GDM1 (cell line): Measurements from ENCODE around the gene NEFH.
"Not testable (repeated sequence)": the region's sequence is repeated elsewhere in the genome, so short reads cannot be mapped to it uniquely, and the experiment has no call there.

Experiments used
- DNase-seq: peaks from one replicate; lab custom pipeline; 2025; lab: John Stamatoyannopoulos, UW

The NEFH gene, protein sequence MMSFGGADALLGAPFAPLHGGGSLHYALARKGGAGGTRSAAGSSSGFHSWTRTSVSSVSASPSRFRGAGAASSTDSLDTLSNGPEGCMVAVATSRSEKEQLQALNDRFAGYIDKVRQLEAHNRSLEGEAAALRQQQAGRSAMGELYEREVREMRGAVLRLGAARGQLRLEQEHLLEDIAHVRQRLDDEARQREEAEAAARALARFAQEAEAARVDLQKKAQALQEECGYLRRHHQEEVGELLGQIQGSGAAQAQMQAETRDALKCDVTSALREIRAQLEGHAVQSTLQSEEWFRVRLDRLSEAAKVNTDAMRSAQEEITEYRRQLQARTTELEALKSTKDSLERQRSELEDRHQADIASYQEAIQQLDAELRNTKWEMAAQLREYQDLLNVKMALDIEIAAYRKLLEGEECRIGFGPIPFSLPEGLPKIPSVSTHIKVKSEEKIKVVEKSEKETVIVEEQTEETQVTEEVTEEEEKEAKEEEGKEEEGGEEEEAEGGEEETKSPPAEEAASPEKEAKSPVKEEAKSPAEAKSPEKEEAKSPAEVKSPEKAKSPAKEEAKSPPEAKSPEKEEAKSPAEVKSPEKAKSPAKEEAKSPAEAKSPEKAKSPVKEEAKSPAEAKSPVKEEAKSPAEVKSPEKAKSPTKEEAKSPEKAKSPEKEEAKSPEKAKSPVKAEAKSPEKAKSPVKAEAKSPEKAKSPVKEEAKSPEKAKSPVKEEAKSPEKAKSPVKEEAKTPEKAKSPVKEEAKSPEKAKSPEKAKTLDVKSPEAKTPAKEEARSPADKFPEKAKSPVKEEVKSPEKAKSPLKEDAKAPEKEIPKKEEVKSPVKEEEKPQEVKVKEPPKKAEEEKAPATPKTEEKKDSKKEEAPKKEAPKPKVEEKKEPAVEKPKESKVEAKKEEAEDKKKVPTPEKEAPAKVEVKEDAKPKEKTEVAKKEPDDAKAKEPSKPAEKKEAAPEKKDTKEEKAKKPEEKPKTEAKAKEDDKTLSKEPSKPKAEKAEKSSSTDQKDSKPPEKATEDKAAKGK

DNA sequence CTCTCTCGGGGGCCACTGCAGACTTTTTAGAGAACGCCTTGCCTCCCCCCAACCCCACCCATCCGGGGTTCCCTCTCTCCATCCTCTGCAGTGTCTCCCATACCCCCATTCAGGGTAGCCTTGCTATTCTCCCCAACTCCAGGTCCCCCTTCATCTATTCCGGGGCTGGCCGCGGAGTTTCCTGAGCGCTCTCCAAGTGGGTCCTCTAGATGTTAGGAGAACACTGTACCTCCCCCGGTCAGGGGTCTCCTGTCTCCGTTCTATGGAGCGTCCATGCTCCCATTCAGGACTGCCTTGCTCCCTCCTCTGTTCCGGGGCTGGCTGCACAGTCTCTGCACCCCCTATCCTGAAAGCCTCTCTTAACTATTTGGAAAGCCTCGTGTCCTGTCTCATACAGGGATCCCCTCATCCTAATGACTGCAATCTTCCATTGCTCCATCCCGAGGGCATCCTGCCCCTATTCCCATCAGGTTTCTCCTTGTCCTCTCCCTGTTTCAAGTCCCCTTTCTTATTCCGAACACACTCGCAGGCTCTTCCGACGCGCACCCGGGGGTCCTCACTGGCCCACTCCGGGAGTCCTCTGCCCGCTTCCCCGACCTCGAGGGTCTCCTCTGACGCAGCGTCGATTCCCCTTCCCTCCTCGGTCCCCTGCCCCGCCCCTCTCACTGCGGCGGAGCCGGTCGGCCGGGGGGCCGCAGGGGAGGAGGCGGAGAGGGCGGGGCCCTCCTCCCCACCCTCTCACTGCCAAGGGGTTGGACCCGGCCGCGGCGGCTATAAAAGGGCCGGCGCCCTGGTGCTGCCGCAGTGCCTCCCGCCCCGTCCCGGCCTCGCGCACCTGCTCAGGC is at the start of gene NEFH:
TSS of gene NEFH (plus strand) at position 802 of the 845 bp plus-strand sequence. CDS start 45 bp downstream, outside the sequence.
- DNase-seq: no peak

- DNase-seq: no peak
Observed at GRCh38 chr22:29431986-29432385, 48.0 kb upstream of the NEFH start.

GRCh38 chr22:29433856-29434255 is 46.2 kb upstream of the NEFH start:
- no peak for DNase-seq

- no peak for DNase-seq
Observed at GRCh38 chr22:29434288-29434687, 45.7 kb upstream of the NEFH start.

DNA sequence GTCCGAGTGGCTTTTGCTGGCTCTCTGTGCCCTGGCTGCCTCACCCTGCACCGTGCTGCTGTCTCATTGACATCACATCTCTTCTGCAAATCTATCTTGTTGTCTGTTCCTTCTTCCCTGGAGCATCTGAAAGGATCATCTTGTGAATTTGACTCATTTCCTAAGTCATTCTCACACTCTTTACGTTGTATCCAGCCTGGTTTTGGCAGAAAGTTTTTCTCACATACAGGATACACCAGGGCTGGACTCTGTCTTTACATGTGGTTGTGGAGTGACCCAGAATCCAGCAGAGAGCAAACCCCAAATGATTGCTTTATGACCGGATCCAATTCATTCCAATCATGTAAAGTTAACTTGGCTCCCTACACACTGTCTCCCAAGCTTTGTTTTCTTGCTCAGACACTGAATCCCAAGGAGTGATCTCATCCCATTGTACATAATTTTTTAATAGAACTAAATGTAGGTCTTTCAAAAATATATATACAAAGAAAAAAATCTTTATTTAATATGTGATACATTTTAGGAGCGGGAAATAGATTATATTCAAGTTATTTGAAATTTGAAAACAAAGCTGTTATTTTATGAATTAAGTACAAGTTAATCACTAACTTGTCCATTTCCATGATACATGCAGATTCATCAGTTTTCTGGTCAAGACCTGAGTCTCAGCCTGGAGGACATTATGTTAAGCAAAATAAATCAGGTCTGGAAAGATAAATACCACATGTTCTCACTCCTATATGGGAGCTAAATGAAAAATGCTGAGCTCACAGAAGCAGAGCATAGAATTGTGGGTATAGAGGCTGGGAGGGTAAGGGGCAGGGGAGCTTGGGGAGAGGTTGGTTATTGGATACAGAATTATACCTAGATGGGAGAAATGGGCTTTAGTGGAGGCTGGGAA is 44.5 kb upstream of the NEFH start:
- no peak for DNase-seq

DNA sequence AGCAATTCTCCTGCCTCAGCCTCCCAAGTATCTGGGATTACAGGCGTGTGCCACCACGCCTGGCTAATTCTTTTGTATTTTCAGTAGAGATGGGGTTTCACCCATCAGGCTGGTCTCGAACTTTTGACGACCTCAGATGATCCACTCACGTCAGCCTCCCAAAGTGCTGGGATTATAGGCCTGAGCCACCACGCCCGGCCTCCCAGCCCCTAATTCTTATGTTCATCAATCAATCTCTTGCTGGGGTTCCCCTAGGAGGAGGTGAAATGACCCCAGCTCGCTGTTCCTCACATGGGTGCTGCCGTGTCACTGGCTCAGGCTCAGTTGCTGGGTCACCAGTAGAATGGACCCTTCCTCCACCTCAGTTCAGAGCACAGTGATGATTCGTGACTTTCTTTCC is 41.7 kb upstream of the NEFH start, which contains the start of gene RFPL1:
TSS of gene RFPL1 (plus strand) at position 301 of the 400 bp plus-strand sequence.
- DNase-seq: not testable (repeated sequence)

- DNase-seq: no peak
Observed at GRCh38 chr22:29442976-29443375, 37.0 kb upstream of the NEFH start.

- no peak for DNase-seq
Observed at GRCh38 chr22:29443452-29443851, 36.6 kb upstream of the NEFH start.

DNA sequence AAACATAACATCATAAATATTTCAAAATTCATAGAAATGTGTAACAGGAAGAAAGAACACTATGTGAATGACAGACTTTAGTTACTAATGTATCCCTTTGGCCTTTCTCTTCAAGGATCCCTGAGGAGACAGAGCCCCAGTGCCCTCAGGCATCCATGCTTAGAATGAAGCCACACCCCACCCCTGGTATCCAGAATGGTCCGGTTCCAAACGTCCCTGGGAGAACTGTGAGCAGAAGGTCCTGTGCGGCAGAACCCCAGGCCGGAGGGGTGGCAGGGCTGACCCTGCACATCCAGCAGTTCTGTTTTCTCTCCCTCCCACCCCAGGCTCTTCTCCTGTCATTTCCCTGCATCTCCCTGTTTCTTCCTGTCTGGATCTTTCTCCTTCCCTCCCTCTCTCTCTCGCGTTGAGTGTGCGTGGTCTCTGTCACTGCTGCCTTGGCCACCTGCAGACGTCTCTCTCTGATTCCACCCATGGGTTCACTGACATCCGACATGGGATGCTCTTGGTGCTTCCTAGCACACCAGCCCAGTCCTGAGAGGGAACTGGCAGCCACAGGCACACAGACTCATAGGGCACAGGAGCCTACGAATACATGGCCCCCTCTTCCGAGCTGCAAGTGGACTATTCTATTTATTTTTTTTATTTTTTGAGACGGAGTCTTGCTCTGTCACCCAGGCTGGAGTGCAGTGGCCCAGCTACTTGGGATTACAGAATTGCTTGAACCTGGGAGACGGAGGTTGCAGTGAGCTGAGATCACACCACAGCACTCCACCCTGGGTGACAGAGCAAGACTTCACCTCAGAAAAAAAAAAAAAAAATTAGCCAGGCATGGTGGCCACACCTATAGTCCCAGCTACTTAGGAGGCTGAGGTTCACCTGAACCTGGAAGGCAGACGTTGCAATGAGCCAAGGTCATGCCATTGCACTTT is 35.9 kb upstream of the NEFH start:
- no peak for DNase-seq

GRCh38 chr22:29445508-29445907 is 34.5 kb upstream of the NEFH start:
- DNase-seq: no peak

DNA sequence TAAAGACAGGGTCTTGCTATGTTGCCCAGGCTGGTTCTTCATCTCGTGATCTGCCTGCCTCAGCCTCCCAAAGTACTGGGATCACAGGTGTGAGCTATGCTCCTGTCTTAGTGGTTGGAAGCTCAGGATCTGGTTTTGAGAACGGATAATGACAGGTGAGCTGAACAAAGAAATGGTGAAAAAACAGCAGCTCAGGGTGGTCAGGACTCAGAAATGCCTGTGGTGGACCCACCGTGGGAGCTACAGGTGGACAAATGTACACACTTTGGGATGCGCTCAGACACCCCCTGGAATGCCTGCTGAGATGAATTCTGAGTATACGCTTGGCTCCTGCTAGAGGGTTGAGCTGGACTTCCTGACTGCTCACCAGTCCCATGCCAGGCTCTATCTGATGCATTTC is 32.1 kb upstream of the NEFH start:
- DNase-seq: no peak

DNA sequence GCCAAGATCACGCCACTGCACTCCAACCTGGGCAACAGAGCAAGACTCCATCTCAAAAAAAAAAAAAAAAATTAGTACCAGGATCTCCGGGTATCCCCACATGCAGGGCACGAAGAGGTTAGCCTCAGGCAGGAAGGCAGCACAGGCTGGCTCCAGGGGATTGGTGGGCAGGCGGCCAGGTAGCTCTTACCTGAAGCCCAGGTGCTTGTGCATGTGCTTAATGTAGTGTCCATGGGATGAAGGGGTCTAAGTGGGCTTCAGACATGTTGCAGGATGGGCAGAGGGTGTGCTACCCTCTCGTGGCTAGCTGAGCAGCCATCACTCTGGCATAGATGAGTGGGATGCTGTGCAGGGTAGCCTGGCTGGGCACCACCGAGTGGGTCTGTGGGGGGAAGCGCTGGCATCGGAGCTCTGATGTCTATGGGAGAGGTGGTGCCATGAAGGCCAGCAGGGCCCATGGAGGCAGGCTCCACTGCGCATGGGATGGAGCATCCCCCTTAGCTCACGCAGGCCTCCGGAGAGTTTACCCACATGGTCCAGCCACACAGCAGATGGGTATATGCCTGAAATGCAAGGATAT is 30.6 kb upstream of the NEFH start:
- DNase-seq: no peak

DNA sequence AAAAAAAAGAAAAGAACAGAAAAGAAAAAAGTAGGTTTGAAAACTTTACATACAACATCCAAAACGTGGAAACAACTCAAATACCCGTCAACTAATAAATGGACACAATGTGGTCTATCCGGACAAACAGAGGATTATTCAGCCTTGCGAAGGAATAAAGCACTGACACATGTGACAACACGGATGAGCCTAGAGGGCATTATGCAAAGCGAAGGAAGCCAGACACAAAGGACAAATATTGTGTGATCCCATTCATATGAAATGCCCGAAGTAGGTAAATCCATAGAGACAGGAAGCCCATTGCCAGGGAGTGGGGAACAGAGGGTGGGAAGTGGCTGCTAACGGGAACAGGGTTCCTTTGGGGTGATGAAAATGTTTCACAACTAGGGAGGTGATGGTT is 29.8 kb upstream of the NEFH start:
- DNase-seq: no peak

- DNase-seq: no peak
Observed at GRCh38 chr22:29451863-29452262, 28.2 kb upstream of the NEFH start.

DNA sequence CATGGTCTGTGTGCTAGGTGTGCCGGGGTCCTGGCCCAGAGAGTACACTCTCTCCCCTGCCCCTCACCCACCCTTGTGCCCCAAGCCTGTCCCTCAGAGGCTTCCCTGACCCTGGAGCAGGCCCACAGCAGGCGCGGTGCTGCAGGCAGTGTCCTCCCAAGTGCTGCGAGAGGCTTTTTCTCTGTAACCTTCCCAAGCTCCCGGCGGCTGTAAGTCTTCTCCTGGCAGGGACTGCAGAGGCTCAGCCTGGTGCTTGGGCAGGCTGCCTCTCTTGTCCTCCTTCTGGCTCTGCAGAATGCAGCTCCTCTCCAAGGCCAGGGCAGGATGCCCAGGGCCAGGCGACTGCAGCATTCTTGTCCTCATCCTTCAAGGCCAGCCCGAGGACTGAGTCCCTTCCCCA is 25.7 kb upstream of the NEFH start:
- no peak for DNase-seq

DNA sequence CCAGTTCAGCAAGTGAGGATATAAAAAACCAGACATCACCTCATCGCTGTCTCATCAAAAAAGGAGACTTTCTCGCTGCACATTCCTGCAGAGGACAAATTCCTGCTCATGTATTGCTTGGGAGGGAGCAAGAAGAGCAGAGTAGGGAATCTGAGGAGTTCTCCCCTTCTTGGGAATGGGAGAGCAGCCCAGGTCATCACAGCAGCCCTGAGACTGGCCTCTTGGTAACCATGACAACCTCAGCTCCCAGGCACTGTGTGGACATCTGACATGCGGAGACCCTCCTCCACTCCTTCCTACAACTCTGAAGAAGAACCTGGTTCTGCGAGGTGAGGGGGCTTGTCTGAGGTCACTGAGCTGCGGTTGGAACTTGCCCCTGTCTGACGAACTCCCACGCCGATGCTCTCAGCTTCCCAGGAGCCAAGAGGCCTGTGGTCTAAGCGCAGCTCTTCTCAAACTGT is 23.8 kb upstream of the NEFH start:
- no peak for DNase-seq

- DNase-seq: no peak
Observed at GRCh38 chr22:29457730-29458129, 22.3 kb upstream of the NEFH start.

GRCh38 chr22:29458551-29458950 is 21.5 kb upstream of the NEFH start:
- no peak for DNase-seq

- DNase-seq: no peak
Observed at GRCh38 chr22:29459773-29460172, 20.2 kb upstream of the NEFH start.
